HepG2 (cell line): ENCODE results near the gene ECSCR. TPM values are rescaled to one million over a fixed set of nuclear protein-coding genes. Genes with fewer than 3 reads are reported as not detected.

ENCODE experiments used
- NFATC3 ChIP-seq: sonication (generic); formaldehyde crosslinking; IDR thresholded peaks from 2 replicates; pipeline ENCODE4 v1.5.1; 2020; ENCODE audit warnings: mild to moderate bottlenecking, missing genetic modification reagents
- NR2F6 ChIP-seq, 2 experiments: IDR thresholded peaks; 2 replicates each; pipeline ENCODE4 v1.6.1; 2016; ENCODE audit warnings: antibody characterized with exemption in 1 of 2, mild to moderate bottlenecking in 1 of 2
- PCBP2 ChIP-seq: fragments of 200-400 bp; formaldehyde crosslinking; optimal IDR thresholded peaks from 2 replicates; pipeline ENCODE3; 2018; ENCODE audit warnings: low read length, low read depth; ENCODE audit not compliant: poor library complexity, severe bottlenecking
- SIX1 ChIP-seq: sonication (generic); formaldehyde crosslinking; IDR thresholded peaks from 2 replicates; pipeline ENCODE4 v1.4.0; 2020; ENCODE audit warnings: missing genetic modification reagents, borderline replicate concordance
- TGIF2 ChIP-seq: IDR thresholded peaks from 2 replicates; pipeline ENCODE4 v1.6.1; 2016; ENCODE audit warnings: control low read depth, missing compliant biosample characterization
- ZC3H13 ChIP-seq: sonication (generic); formaldehyde crosslinking; IDR thresholded peaks from 2 replicates; pipeline ENCODE4 v1.8.1; 2023; ENCODE audit warnings: mild to moderate bottlenecking, missing genetic modification reagents, moderate library complexity
- ZIK1 ChIP-seq: sonication (generic); formaldehyde crosslinking; IDR thresholded peaks from 2 replicates; pipeline ENCODE4 v1.5.0; 2020; ENCODE audit warnings: mild to moderate bottlenecking, low read depth, missing genetic modification reagents, borderline replicate concordance
- ZNF234 ChIP-seq: sonication (generic); formaldehyde crosslinking; conservative IDR thresholded peaks from 2 replicates; pipeline ENCODE4 v1.5.1; 2020; ENCODE audit warnings: mild to moderate bottlenecking, missing genetic modification reagents
- ZNF253 ChIP-seq: sonication (generic); formaldehyde crosslinking; IDR thresholded peaks from 2 replicates; pipeline ENCODE4 v1.8.0; 2022; ENCODE audit warnings: mild to moderate bottlenecking, missing genetic modification reagents, borderline replicate concordance
- ZNF274 ChIP-seq: sonication (generic); formaldehyde crosslinking; IDR thresholded peaks from 2 replicates; pipeline ENCODE4 v1.5.1; 2020; ENCODE audit warnings: mild to moderate bottlenecking, missing genetic modification reagents
- ZNF451 ChIP-seq: sonication (generic); formaldehyde crosslinking; IDR thresholded peaks from 2 replicates; pipeline ENCODE4 v1.5.0; 2020; ENCODE audit warnings: mild to moderate bottlenecking, missing genetic modification reagents
- ZNF484 ChIP-seq: sonication (generic); formaldehyde crosslinking; IDR thresholded peaks from 2 replicates; pipeline ENCODE4 v1.5.1; 2020; ENCODE audit warnings: mild to moderate bottlenecking, low read depth, missing genetic modification reagents, borderline replicate concordance
- ZNF749 ChIP-seq: sonication (generic); formaldehyde crosslinking; IDR thresholded peaks from 2 replicates; pipeline ENCODE4 v1.8.0; 2022; ENCODE audit warnings: mild to moderate bottlenecking, missing genetic modification reagents, moderate library complexity, borderline replicate concordance
- polyA plus RNA-seq, 8 experiments: library from polyadenylated mRNA; depleted of rRNA in 3 of 8; stranded (reverse) in 7 of 8; unstranded in 1 of 8; fragments of >200 nt; fragmentation: Illumina TruSeq in 4 of 8; extraction: Trizol in 4 of 8; gene quantifications; 2 replicates each; pipeline versions ENCODE4 v1.2.1 to v1.2.3, GENCODE V29; 2011 to 2016; ENCODE audit warnings: low read depth in 4 of 8, missing spikeins in 1 of 8, mixed read lengths in 1 of 8; ENCODE audit not compliant: insufficient read depth in 1 of 8
- total RNA-seq, 5 experiments: library from RNA; depleted of rRNA; stranded (reverse); fragments of >200 nt; fragmentation: Illumina TruSeq; extraction: Trizol; gene quantifications; 2 replicates each; pipeline ENCODE4 v1.2.3, GENCODE V29; 2016; ENCODE audit warnings: low read depth in 1 of 5
- TF ChIP-seq, protein P1 (sequence below): sonication (generic); formaldehyde crosslinking; IDR thresholded peaks from 2 replicates; pipeline ENCODE4 v1.4.0; 2020; ENCODE audit warnings: missing genetic modification reagents
- TF ChIP-seq, protein P2 (sequence below): sonication (generic); formaldehyde crosslinking; IDR thresholded peaks from 2 replicates; pipeline ENCODE4 v1.5.0; 2020; ENCODE audit warnings: missing genetic modification reagents
- TF ChIP-seq, protein P3 (sequence below): sonication (generic); formaldehyde crosslinking; IDR thresholded peaks from 2 replicates; pipeline ENCODE4 v1.4.0; 2020; ENCODE audit warnings: missing genetic modification reagents, borderline replicate concordance
- TF ChIP-seq, protein P4 (sequence below): sonication (generic); formaldehyde crosslinking; IDR thresholded peaks from 2 replicates; pipeline ENCODE4 v1.4.0; 2020; ENCODE audit warnings: missing genetic modification reagents
- TF ChIP-seq, protein P5 (sequence below): sonication (generic); formaldehyde crosslinking; IDR thresholded peaks from 2 replicates; pipeline ENCODE4 v1.5.0; 2020; ENCODE audit warnings: missing genetic modification reagents
- TF ChIP-seq, protein P6 (sequence below): IDR thresholded peaks from 2 replicates; pipeline ENCODE4 v1.6.1; 2012; ENCODE audit warnings: inconsistent platforms

ECSCR gene
- total and polyA plus RNA-seq, 2 of the 13 experiments (the other 11 are each of a cell fraction or from before 2014, with no cell fraction given): 0.18 TPM; not detected in 1

DNA sequence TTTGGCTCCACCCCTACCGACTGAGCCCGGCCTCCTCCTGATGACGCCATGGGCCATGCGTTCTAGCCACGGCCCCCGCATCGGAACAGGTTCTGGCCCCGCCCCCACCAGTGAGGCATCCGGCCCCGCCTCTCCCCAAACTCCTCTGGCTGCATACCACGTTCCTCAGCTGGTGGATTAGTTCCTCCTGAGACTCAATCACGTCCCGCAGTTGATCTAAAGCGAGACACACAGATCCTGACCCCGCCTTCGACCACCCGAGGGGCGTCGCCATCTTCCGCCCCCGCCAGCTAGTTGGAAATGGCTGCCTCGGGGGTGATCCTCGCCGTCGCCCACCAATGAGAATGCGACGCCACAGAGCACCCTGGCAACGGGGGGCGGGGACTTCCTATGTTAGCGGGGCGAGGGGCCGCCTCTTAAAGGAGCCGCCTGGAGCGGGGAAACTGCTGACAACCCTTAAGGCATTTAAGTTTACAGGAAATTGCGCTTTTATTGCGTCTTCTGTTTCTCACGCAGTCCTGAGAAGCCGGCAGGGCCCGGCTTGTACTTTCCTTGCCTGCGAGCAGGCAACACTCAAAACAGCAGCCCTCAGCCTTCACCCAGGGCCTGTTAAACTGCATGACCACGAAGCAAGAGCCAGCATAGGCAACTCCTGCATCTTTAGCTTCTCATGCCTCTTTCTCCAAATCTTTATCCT lies 58.6 kb downstream of the ECSCR start, which contains the start of gene SPATA24 (continued):
- TF ChIP-seq, protein P1, sequence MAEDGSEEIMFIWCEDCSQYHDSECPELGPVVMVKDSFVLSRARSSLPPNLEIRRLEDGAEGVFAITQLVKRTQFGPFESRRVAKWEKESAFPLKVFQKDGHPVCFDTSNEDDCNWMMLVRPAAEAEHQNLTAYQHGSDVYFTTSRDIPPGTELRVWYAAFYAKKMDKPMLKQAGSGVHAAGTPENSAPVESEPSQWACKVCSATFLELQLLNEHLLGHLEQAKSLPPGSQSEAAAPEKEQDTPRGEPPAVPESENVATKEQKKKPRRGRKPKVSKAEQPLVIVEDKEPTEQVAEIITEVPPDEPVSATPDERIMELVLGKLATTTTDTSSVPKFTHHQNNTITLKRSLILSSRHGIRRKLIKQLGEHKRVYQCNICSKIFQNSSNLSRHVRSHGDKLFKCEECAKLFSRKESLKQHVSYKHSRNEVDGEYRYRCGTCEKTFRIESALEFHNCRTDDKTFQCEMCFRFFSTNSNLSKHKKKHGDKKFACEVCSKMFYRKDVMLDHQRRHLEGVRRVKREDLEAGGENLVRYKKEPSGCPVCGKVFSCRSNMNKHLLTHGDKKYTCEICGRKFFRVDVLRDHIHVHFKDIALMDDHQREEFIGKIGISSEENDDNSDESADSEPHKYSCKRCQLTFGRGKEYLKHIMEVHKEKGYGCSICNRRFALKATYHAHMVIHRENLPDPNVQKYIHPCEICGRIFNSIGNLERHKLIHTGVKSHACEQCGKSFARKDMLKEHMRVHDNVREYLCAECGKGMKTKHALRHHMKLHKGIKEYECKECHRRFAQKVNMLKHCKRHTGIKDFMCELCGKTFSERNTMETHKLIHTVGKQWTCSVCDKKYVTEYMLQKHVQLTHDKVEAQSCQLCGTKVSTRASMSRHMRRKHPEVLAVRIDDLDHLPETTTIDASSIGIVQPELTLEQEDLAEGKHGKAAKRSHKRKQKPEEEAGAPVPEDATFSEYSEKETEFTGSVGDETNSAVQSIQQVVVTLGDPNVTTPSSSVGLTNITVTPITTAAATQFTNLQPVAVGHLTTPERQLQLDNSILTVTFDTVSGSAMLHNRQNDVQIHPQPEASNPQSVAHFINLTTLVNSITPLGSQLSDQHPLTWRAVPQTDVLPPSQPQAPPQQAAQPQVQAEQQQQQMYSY (CRISPR knock-in tag): no peak
- TF ChIP-seq, protein P2, sequence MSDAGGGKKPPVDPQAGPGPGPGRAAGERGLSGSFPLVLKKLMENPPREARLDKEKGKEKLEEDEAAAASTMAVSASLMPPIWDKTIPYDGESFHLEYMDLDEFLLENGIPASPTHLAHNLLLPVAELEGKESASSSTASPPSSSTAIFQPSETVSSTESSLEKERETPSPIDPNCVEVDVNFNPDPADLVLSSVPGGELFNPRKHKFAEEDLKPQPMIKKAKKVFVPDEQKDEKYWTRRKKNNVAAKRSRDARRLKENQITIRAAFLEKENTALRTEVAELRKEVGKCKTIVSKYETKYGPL (CRISPR knock-in tag): no peak
- TF ChIP-seq ZNF234 (CRISPR knock-in tag): no peak
- TF ChIP-seq SIX1 (CRISPR knock-in tag): no peak
- no peak for TF ChIP-seq ZNF253
- no peak for TF ChIP-seq NR2F6 (IDR thresholded peaks at IDR 0.05)
- no peak for TF ChIP-seq NR2F6 (CRISPR knock-in tag; IDR thresholded peaks at IDR 0.05)
- TF ChIP-seq, protein P3, sequence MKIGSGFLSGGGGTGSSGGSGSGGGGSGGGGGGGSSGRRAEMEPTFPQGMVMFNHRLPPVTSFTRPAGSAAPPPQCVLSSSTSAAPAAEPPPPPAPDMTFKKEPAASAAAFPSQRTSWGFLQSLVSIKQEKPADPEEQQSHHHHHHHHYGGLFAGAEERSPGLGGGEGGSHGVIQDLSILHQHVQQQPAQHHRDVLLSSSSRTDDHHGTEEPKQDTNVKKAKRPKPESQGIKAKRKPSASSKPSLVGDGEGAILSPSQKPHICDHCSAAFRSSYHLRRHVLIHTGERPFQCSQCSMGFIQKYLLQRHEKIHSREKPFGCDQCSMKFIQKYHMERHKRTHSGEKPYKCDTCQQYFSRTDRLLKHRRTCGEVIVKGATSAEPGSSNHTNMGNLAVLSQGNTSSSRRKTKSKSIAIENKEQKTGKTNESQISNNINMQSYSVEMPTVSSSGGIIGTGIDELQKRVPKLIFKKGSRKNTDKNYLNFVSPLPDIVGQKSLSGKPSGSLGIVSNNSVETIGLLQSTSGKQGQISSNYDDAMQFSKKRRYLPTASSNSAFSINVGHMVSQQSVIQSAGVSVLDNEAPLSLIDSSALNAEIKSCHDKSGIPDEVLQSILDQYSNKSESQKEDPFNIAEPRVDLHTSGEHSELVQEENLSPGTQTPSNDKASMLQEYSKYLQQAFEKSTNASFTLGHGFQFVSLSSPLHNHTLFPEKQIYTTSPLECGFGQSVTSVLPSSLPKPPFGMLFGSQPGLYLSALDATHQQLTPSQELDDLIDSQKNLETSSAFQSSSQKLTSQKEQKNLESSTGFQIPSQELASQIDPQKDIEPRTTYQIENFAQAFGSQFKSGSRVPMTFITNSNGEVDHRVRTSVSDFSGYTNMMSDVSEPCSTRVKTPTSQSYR: no peak
- TF ChIP-seq TGIF2 (CRISPR knock-in tag): no peak
- TF ChIP-seq ZNF274 (CRISPR knock-in tag): peak; percentile 91
- TF ChIP-seq, protein P4, sequence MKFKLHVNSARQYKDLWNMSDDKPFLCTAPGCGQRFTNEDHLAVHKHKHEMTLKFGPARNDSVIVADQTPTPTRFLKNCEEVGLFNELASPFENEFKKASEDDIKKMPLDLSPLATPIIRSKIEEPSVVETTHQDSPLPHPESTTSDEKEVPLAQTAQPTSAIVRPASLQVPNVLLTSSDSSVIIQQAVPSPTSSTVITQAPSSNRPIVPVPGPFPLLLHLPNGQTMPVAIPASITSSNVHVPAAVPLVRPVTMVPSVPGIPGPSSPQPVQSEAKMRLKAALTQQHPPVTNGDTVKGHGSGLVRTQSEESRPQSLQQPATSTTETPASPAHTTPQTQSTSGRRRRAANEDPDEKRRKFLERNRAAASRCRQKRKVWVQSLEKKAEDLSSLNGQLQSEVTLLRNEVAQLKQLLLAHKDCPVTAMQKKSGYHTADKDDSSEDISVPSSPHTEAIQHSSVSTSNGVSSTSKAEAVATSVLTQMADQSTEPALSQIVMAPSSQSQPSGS (CRISPR knock-in tag): no peak
- no peak for TF ChIP-seq ZNF451
- TF ChIP-seq, protein P5, sequence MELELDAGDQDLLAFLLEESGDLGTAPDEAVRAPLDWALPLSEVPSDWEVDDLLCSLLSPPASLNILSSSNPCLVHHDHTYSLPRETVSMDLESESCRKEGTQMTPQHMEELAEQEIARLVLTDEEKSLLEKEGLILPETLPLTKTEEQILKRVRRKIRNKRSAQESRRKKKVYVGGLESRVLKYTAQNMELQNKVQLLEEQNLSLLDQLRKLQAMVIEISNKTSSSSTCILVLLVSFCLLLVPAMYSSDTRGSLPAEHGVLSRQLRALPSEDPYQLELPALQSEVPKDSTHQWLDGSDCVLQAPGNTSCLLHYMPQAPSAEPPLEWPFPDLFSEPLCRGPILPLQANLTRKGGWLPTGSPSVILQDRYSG (CRISPR knock-in tag): no peak
- TF ChIP-seq ZC3H13 (CRISPR knock-in tag): no peak
- 0 out of 2 replicates have a peak, but pooled peaks have one; percentile 29 for TF ChIP-seq ZIK1 (CRISPR knock-in tag)
- no peak for TF ChIP-seq ZNF484 (CRISPR knock-in tag)
- TF ChIP-seq, protein P6, sequence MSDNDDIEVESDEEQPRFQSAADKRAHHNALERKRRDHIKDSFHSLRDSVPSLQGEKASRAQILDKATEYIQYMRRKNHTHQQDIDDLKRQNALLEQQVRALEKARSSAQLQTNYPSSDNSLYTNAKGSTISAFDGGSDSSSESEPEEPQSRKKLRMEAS: peak; percentile 63; the same call in 1 of the 2 replicates
- TF ChIP-seq ZNF749: no peak
- TF ChIP-seq PCBP2: no peak
- 0 out of 2 replicates have a peak, but pooled peaks have one; percentile 53 for TF ChIP-seq NFATC3 (CRISPR knock-in tag)
